ENCODE data around the gene HFE. TPM values are rescaled to one million over a fixed set of nuclear protein-coding genes. Genes with fewer than 3 reads are reported as not detected.

The HFE gene
- total and polyA plus RNA-seq, 2 donors (not counting 1 experiment from before 2014, with no cell fraction given) = 18.3 to 22.3 TPM

DNA sequence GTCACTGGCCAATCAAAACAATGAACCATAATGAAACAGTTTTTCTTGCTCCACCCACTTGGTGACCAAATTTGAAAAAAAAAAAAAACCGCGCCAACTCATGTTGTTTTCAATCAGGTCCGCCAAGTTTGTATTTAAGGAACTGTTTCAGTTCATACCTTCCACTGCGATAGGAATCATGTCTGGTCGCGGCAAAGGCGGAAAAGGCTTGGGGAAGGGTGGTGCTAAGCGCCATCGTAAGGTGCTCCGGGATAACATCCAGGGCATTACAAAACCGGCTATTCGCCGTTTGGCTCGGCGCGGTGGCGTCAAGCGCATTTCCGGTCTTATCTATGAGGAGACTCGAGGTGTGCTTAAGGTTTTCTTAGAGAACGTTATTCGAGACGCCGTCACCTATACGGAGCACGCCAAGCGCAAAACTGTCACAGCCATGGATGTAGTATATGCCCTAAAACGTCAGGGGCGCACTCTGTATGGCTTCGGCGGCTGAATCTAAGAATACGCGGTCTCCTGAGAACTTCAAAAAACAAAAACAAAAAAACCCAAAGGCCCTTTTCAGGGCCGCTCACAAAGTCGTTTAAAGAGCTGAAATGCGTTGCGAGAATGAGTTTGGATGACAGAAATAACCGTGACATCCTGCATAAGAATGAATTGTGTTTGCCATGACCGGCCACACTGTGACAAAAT is 16.7 kb downstream of the HFE start:
- Histone ChIP-seq H3K4me3 (replicated peaks in 1 of 4; ENCODE audit: control extremely low read depth in 1 of 4, insufficient read depth in 1 of 4, low read depth in 3 of 4, low read length in 4 of 4) (peak overlapping the region; percentile 37 to 67 (median 48)), H3K36me3 (ENCODE audit: control insufficient read depth, insufficient read depth, low read length) (no peaks in the 10 kb centered on the region), H3K4me2 (ENCODE audit: extremely low read depth, insufficient read depth, low read length) (peak overlapping the region; percentile 89), H3K9me3 (ENCODE audit: control insufficient read depth, insufficient read depth, low read depth, low read length) (no peaks in the 10 kb centered on the region), H3K27ac (ENCODE audit: insufficient read depth, low read length) (peak overlapping the region; percentile 76), H3K4me1 (ENCODE audit: control insufficient read depth, extremely low read depth, insufficient read depth, low read length) (no peaks in the 10 kb centered on the region), H2AFZ (ENCODE audit: low read length) (peak overlapping the region; percentile 14), H4K20me1 (ENCODE audit: control insufficient read depth, extremely low read depth, insufficient read depth, low read length) (no peaks in the 10 kb centered on the region), H3K9ac (ENCODE audit: insufficient read depth, low read length) (peak overlapping the region; percentile 26), H3K79me2 (ENCODE audit: control insufficient read depth, insufficient read depth, low read length) (no peaks in the 10 kb centered on the region), H3K27me3 (ENCODE audit: control insufficient read depth, insufficient read depth, low read length) (no peaks in the 10 kb centered on the region)
- no peak for TF ChIP-seq EZH2 (IDR thresholded peaks at IDR 0.05; ENCODE audit: low read length, missing control alignments)
- TF ChIP-seq, protein P1, sequence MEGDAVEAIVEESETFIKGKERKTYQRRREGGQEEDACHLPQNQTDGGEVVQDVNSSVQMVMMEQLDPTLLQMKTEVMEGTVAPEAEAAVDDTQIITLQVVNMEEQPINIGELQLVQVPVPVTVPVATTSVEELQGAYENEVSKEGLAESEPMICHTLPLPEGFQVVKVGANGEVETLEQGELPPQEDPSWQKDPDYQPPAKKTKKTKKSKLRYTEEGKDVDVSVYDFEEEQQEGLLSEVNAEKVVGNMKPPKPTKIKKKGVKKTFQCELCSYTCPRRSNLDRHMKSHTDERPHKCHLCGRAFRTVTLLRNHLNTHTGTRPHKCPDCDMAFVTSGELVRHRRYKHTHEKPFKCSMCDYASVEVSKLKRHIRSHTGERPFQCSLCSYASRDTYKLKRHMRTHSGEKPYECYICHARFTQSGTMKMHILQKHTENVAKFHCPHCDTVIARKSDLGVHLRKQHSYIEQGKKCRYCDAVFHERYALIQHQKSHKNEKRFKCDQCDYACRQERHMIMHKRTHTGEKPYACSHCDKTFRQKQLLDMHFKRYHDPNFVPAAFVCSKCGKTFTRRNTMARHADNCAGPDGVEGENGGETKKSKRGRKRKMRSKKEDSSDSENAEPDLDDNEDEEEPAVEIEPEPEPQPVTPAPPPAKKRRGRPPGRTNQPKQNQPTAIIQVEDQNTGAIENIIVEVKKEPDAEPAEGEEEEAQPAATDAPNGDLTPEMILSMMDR (conservative IDR thresholded peaks at IDR 0.05 in 1 of 2, IDR thresholded peaks at IDR 0.05 in 1 of 2; ENCODE audit: low read depth in 1 of 2, low read length in 2 of 2) = peak; percentile 30 to 42
- DNase-seq (ENCODE audit: low read depth in 2 of 2) = peak; percentile 94 to 97

DNA sequence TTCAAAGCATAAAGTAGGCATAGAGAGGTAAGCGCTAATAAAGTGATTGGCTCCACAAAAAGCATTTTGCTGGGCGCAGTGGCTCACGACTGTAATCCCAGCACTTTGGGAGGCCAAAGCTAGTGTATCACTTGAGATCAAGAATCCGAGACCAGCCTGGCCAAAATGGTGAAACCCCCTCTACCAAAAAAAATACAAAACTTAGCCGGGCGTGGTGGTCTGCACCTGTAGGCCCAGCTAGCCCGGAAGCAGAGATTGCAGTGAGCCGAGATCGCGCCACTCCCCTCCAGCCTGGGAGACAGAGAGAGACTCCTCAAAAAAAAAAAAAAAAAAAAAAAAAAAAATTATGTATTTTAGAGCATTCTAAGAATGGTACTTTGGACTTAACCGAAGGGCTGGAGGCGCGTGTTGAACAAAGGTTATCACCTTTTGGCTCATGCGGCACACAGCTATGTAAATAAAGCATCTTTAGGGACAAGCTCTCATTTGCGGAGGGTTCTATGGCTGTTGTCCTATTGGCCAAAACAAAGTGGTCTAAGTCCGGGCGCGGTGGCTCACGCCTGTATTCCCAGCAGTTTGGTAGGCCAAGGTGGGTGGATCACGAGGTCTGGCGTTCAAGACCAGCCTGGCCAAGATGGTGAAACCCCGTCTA is 17.4 kb downstream of the HFE start:
- no peaks in the 10 kb centered on the region for H3K36me3 ChIP-seq (ENCODE audit: control insufficient read depth, insufficient read depth, low read length)
- no peak overlapping the region for H2AFZ ChIP-seq (ENCODE audit: low read length)
- no peak for DNase-seq (ENCODE audit: low read depth in 2 of 2)
- no peaks in the 10 kb centered on the region for H4K20me1 ChIP-seq (ENCODE audit: control insufficient read depth, extremely low read depth, insufficient read depth, low read length)
- peak overlapping the region; percentile 76 for H3K27ac ChIP-seq (ENCODE audit: insufficient read depth, low read length)
- no peaks in the 10 kb centered on the region for H3K4me1 ChIP-seq (ENCODE audit: control insufficient read depth, extremely low read depth, insufficient read depth, low read length)
- TF ChIP-seq EZH2 (IDR thresholded peaks at IDR 0.05; ENCODE audit: low read length, missing control alignments) = no peak
- TF ChIP-seq, protein P1 (conservative IDR thresholded peaks at IDR 0.05 in 1 of 2, IDR thresholded peaks at IDR 0.05 in 1 of 2; ENCODE audit: low read depth in 1 of 2, low read length in 2 of 2) = no peak
- H3K4me3 ChIP-seq (replicated peaks in 1 of 4; ENCODE audit: control extremely low read depth in 1 of 4, insufficient read depth in 1 of 4, low read depth in 3 of 4, low read length in 4 of 4) = peak overlapping the region; percentile 37 to 66 (median 48)
- H3K4me2 ChIP-seq (ENCODE audit: extremely low read depth, insufficient read depth, low read length) = peak overlapping the region; percentile 89
- no peaks in the 10 kb centered on the region for H3K27me3 ChIP-seq (ENCODE audit: control insufficient read depth, insufficient read depth, low read length)
- no peaks in the 10 kb centered on the region for H3K79me2 ChIP-seq (ENCODE audit: control insufficient read depth, insufficient read depth, low read length)
- no peaks in the 10 kb centered on the region for H3K9me3 ChIP-seq (ENCODE audit: control insufficient read depth, insufficient read depth, low read depth, low read length)
- H3K9ac ChIP-seq (ENCODE audit: insufficient read depth, low read length) = peak overlapping the region; percentile 26

DNA sequence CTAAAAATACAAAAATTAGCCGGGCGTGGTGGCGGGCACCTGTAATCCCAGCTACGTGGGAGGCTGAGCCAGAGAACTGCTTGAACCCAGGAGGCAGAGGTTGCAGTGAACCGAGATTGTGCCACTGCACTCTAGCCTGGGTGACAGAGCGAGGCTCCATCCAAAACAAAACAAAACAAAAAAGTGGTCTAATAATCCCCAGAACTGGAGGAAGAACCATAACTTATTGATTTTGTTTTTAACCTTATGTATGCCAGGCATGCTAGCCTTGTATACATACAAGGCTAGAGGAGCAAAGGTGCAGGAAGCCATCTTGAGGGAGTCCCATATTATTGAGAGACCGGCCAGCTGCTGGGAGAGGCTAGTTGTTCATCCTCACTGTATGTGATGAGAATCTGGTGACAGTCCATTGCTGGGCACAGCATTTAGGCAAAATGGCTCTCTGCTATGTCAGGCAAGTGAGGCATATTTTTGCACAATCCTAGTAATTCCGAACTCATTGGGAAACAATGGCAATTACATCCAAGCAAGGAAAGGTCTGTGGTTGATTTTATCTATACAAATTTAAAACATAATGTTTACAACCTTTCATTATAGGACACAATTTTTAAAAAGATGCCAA is 18.0 kb downstream of the HFE start:
- TF ChIP-seq, protein P1 (conservative IDR thresholded peaks at IDR 0.05 in 1 of 2, IDR thresholded peaks at IDR 0.05 in 1 of 2; ENCODE audit: low read depth in 1 of 2, low read length in 2 of 2) = no peak
- no peak for TF ChIP-seq EZH2 (IDR thresholded peaks at IDR 0.05; ENCODE audit: low read length, missing control alignments)
- H3K79me2 ChIP-seq (ENCODE audit: control insufficient read depth, insufficient read depth, low read length) = no peaks in the 10 kb centered on the region
- DNase-seq (ENCODE audit: low read depth in 2 of 2) = no peak
- no peaks in the 10 kb centered on the region for H3K27me3 ChIP-seq (ENCODE audit: control insufficient read depth, insufficient read depth, low read length)
- H4K20me1 ChIP-seq (ENCODE audit: control insufficient read depth, extremely low read depth, insufficient read depth, low read length) = no peaks in the 10 kb centered on the region
- H3K9ac ChIP-seq (ENCODE audit: insufficient read depth, low read length) = no peak overlapping the region
- no peaks in the 10 kb centered on the region for H3K4me1 ChIP-seq (ENCODE audit: control insufficient read depth, extremely low read depth, insufficient read depth, low read length)
- H3K9me3 ChIP-seq (ENCODE audit: control insufficient read depth, insufficient read depth, low read depth, low read length) = no peaks in the 10 kb centered on the region
- no peaks in the 10 kb centered on the region for H3K36me3 ChIP-seq (ENCODE audit: control insufficient read depth, insufficient read depth, low read length)
- no peak overlapping the region for H3K27ac ChIP-seq (ENCODE audit: insufficient read depth, low read length)
- no peak overlapping the region for H2AFZ ChIP-seq (ENCODE audit: low read length)
- H3K4me2 ChIP-seq (ENCODE audit: extremely low read depth, insufficient read depth, low read length) = no peak overlapping the region
- no peak overlapping the region for H3K4me3 ChIP-seq (replicated peaks in 1 of 4; ENCODE audit: control extremely low read depth in 1 of 4, insufficient read depth in 1 of 4, low read depth in 3 of 4, low read length in 4 of 4)

All from fibroblast of lung (primary cell).